K562 (cell line): Measurements from ENCODE around the gene CLIP2. TPM values are rescaled to one million over a fixed set of nuclear protein-coding genes. Genes with fewer than 3 reads are reported as not detected.

Source experiments
- ATAC-seq: fragments of 200-7000 bp; cut with Tn5 transposase; 3 replicates; pipeline ENCODE4 v1.9.1; 2020; ENCODE audit warnings: moderate library complexity
- BruUV-seq: library from RNA; stranded (reverse); fragments of 400-500 nt; replicated peaks from 2 replicates; lab custom pipeline; 2021; lab: Mats Ljungman, UMichigan
- CTCF ChIA-PET: fragments of 300-600 bp; formaldehyde crosslinking; extraction: SDS; loops from one replicate; lab custom pipeline; 2021; ENCODE audit warnings: low intra/inter-chr PET ratio; lab: Yijun Ruan, JAX
- POLR2A ChIA-PET: fragments of 300-600, 350-650 bp; sonication (Branson Sonifier 250); formaldehyde crosslinking; extraction: SDS; loops from one replicate; lab custom pipeline; 2021; ENCODE audit warnings: antibody characterized with exemption, inconsistent platforms; lab: Yijun Ruan, JAX
- DNase-seq, 4 experiments: peaks; one replicate each; pipeline versions ENCODE4 v3.0.0 to v3.0.0-alpha.2; 2011 to 2018; ENCODE audit warnings: low spot score in 3 of 4, mixed read lengths in 3 of 4; ENCODE audit errors: extremely low read depth in 1 of 4
- FAIRE-seq: peaks from 2 replicates; lab custom pipeline; 2011; peaks lifted over from hg19 to GRCh38; lab: Jason Lieb, UNC
- H2AFZ ChIP-seq: 2 replicates; pipeline ENCODE4 v1.6.0; 2011; ENCODE audit warnings: low read depth, low read length, control low read depth, inconsistent platforms
- H3K27ac ChIP-seq: fragments of 200-600 bp; 3 replicates; pipeline ENCODE4 v1.8.0; 2011; ENCODE audit warnings: low read depth, mild to moderate bottlenecking, control low read depth, inconsistent platforms, low read length, moderate library complexity, mixed read lengths; ENCODE audit errors: extremely low read depth
- H3K27me3 ChIP-seq, 2 experiments: fragments of 300-600 bp in 1 of 2; 2 replicates in 1 of 2; 3 replicates in 1 of 2; pipeline versions ENCODE4 v1.6.0 to v1.8.0; 2011; ENCODE audit warnings: inconsistent platforms in 2 of 2, low read length in 2 of 2, mild to moderate bottlenecking in 1 of 2, mixed read lengths in 1 of 2, moderate library complexity in 1 of 2; ENCODE audit not compliant: control insufficient read depth in 2 of 2, insufficient read depth in 2 of 2
- H3K36me3 ChIP-seq: fragments of 300-600 bp; 3 replicates; pipeline ENCODE4 v1.8.0; 2011; ENCODE audit warnings: mild to moderate bottlenecking, low read length, inconsistent platforms; ENCODE audit not compliant: control insufficient read depth, insufficient read depth
- H3K4me1 ChIP-seq, 2 experiments: fragments of 200-600 bp in 1 of 2; replicated peaks in 1 of 2; 2 replicates in 1 of 2; 3 replicates in 1 of 2; pipeline versions ENCODE4 v1.5.1 to v1.8.0; 2011; ENCODE audit warnings: inconsistent platforms in 2 of 2, low read length in 2 of 2, mild to moderate bottlenecking in 1 of 2, mixed read lengths in 1 of 2, moderate library complexity in 1 of 2; ENCODE audit not compliant: control insufficient read depth in 2 of 2, insufficient read depth in 2 of 2
- H3K4me2 ChIP-seq: 2 replicates; pipeline ENCODE4 v1.6.1; 2011; ENCODE audit warnings: low read length, control low read depth, inconsistent platforms, mixed read lengths; ENCODE audit not compliant: insufficient read depth
- H3K4me3 ChIP-seq: fragments of 200-600 bp; sonication (generic), shearing (Covaris generic); 2 replicates; pipeline ENCODE4 v1.5.1; 2016; ENCODE audit warnings: control low read depth, inconsistent platforms
- H3K79me2 ChIP-seq: fragments of 200-600 bp; 3 replicates; pipeline ENCODE4 v1.8.0; 2011; ENCODE audit warnings: low read length, inconsistent platforms; ENCODE audit not compliant: control insufficient read depth, insufficient read depth
- H3K9ac ChIP-seq, 2 experiments: 2 replicates each; pipeline versions ENCODE4 v1.6.0 to v1.6.1; 2011; ENCODE audit warnings: low read depth in 2 of 2, low read length in 2 of 2, control low read depth in 1 of 2, inconsistent platforms in 1 of 2, mild to moderate bottlenecking in 1 of 2, mixed read lengths in 1 of 2; ENCODE audit not compliant: insufficient read depth in 1 of 2
- H3K9me1 ChIP-seq: one replicate; pipeline ENCODE4 v1.6.0; 2011; ENCODE audit warnings: inconsistent platforms, mild to moderate bottlenecking, low read length, moderate library complexity; ENCODE audit not compliant: control insufficient read depth, insufficient read depth
- H3K9me3 ChIP-seq: replicated peaks from 2 replicates; pipeline ENCODE4 v1.5.1; 2011; ENCODE audit warnings: low read depth, low read length, inconsistent platforms; ENCODE audit not compliant: control insufficient read depth, insufficient read depth
- H4K20me1 ChIP-seq: replicated peaks from 2 replicates; pipeline ENCODE4 v1.6.1; 2011; ENCODE audit warnings: low read length, inconsistent platforms, mixed read lengths; ENCODE audit not compliant: control insufficient read depth, insufficient read depth
- CEBPB ChIP-seq: fragments of 450-650 bp; IDR thresholded peaks from 2 replicates; pipeline ENCODE4 v1.6.1; 2016; ENCODE audit warnings: missing genetic modification characterization, missing compliant biosample characterization
- CEBPG ChIP-seq, 3 experiments: fragments of 200-800 bp in 1 of 3; sonication (Bioruptor generic) in 1 of 3; sonication (generic) in 1 of 3; formaldehyde crosslinking in 1 of 3; IDR thresholded peaks in 2 of 3; conservative IDR thresholded peaks in 1 of 3; 2 replicates each; pipeline versions ENCODE4 v1.6.1 to v1.8.0; 2016 to 2022; ENCODE audit warnings: missing compliant biosample characterization in 2 of 3, missing genetic modification characterization in 2 of 3, mild to moderate bottlenecking in 1 of 3, missing genetic modification reagents in 1 of 3
- JUND ChIP-seq, 2 experiments: IDR thresholded peaks; 2 replicates in 1 of 2; 3 replicates in 1 of 2; pipeline ENCODE4 v1.6.1; 2011; ENCODE audit warnings: borderline replicate concordance in 2 of 2, low read depth in 2 of 2, low read length in 2 of 2, improper control_type of control experiment in 1 of 2, missing biosample characterization in 1 of 2, missing genetic modification characterization in 1 of 2, missing genetic modification reagents in 1 of 2
- MYNN ChIP-seq, 2 experiments: sonication (generic); formaldehyde crosslinking in 1 of 2; IDR thresholded peaks; 2 replicates each; pipeline versions ENCODE4 v1.5.0 to v1.6.1; 2016 to 2020; ENCODE audit warnings: antibody characterized with exemption in 1 of 2, missing genetic modification reagents in 1 of 2
- PCBP1 ChIP-seq: fragments of 200-400 bp; formaldehyde crosslinking; IDR thresholded peaks from 2 replicates; pipeline ENCODE4 v1.6.1; 2018; ENCODE audit warnings: mild to moderate bottlenecking, low read depth, low read length; ENCODE audit not compliant: poor library complexity, severe bottlenecking
- STAG1 ChIP-seq: sonication (generic); formaldehyde crosslinking; IDR thresholded peaks from 2 replicates; pipeline ENCODE4 v1.5.0; 2020; ENCODE audit warnings: missing genetic modification reagents, borderline replicate concordance
- TCF3 ChIP-seq: sonication (generic); formaldehyde crosslinking; IDR thresholded peaks from 2 replicates; pipeline ENCODE4 v1.4.0; 2020; ENCODE audit warnings: mild to moderate bottlenecking, missing genetic modification reagents
- WGBS: fragments of 100-300 bp; shearing (Covaris generic); methylation state at CpG from one replicate; pipeline ENCODE4 v1.1.6; 2016; ENCODE audit warnings: low coverage, mixed read lengths; ENCODE audit not compliant: insufficient coverage; ENCODE audit errors: missing lambda C conversion rate; 5-methylcytosine and 5-hydroxymethylcytosine counted together
- in situ Hi-C: fragments of 300-500 bp; cut with MboI; formaldehyde crosslinking; loops from 4 replicates; pipeline ENCODE4 v1.15.0; 2018; ENCODE audit warnings: inconsistent platforms, mixed read lengths
- intact Hi-C: fragments of 100-400 bp; cut with micrococcal nuclease; formaldehyde crosslinking; loops from 2 replicates; pipeline ENCODE4 v1.14.2; 2022
- polyA plus RNA-seq, 8 experiments: library from polyadenylated mRNA; depleted of rRNA in 4 of 8; stranded (reverse) in 5 of 8; unstranded in 3 of 8; fragments of >200 nt; fragmentation: Nextera tagmentation in 2 of 8; fragmentation: Illumina TruSeq in 1 of 8; extraction: Ambion mirVana in 2 of 8; extraction: Trizol in 1 of 8; gene quantifications; 2 replicates each; pipeline versions ENCODE4 v1.2.1 to v1.2.3, GENCODE V29; 2011 to 2014; ENCODE audit warnings: inconsistent platforms in 1 of 8, missing spikeins in 1 of 8
- total RNA-seq, 7 experiments: library from RNA; depleted of rRNA in 6 of 7; stranded (reverse); fragments of >200 nt in 6 of 7; fragmentation: Illumina TruSeq in 2 of 7; extraction: Trizol in 2 of 7; gene quantifications; 2 replicates each; pipeline versions ENCODE4 v1.2.1 to v1.2.3, GENCODE V29; 2011 to 2021; ENCODE audit warnings: low replicate concordance in 1 of 7
- TF ChIP-seq, protein P1 (sequence below): conservative IDR thresholded peaks from 2 replicates; pipeline ENCODE4 v1.6.1; 2011; ENCODE audit warnings: low read depth, mild to moderate bottlenecking, low read length; ENCODE audit not compliant: control insufficient read depth
- TF ChIP-seq, protein P2 (sequence below), 2 experiments: fragments of 250-450 bp in 1 of 2; fragments of 450-650 bp in 1 of 2; sonication (Bioruptor Pico) in 1 of 2; IDR thresholded peaks; 2 replicates each; pipeline versions ENCODE4 v1.6.1 to v1.8.0; 2016 to 2021; ENCODE audit warnings: mild to moderate bottlenecking in 2 of 2, moderate library complexity in 2 of 2, missing compliant biosample characterization in 1 of 2, missing genetic modification characterization in 1 of 2
- TF ChIP-seq, protein P3 (sequence below), 2 experiments: fragments of 450-650 bp in 1 of 2; sonication (generic) in 1 of 2; formaldehyde crosslinking in 1 of 2; IDR thresholded peaks in 1 of 2; conservative IDR thresholded peaks in 1 of 2; 2 replicates each; pipeline versions ENCODE4 v1.6.1 to v1.8.1; 2016 to 2023; ENCODE audit warnings: mild to moderate bottlenecking in 2 of 2, moderate library complexity in 2 of 2, inconsistent platforms in 1 of 2, missing genetic modification reagents in 1 of 2

The CLIP2 gene
- total and polyA plus RNA-seq, 9 of the 15 experiments (the other 6 are each of a cell fraction or from before 2014, with no cell fraction given): 0.07 to 5.4 (median 2.1) TPM

DNA sequence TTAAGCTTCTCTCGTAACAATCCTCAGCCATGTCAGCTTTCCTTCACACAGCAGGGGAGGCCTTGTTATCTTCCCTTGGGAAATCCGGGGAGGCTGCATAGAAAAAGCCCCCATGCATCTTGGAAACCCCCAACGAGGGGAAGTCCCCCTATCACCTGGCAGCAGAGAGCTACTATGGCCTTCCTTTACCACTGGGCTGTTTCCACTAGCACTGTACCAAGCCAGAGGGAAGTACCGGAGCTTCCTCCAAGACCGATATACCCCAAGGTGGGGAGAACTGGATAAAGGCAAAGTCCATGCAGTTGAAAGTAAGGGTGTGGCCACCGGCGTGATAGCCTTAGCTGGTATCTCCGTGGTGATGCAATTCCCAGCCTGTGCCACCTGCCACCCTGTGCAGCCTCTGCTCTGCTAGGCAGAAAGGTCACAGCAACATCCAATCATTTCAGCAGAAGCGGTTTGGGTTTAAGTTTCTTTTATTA, 4.4 kb upstream of the CLIP2 start:
- ATAC-seq: no peak
- peak overlapping the region; percentile 3; the same call in 1 of the 2 replicates for H3K4me2 ChIP-seq
- H3K27me3 ChIP-seq: peaks cover 0 to under 1% of the 10 kb centered on the region in 2 experiments; a peak in 1 of 5 replicates
- H3K9ac ChIP-seq: peak overlapping the region in 1 of 2 experiments; percentile 68; a peak in 1 of 4 replicates
- intact Hi-C loops: loop anchor here (2.0 kb wide), 1 partner anchor 14 kb away; no protein-coding TSS in a partner anchor
- no peaks in the 10 kb centered on the region for H3K9me3 ChIP-seq
- H2AFZ ChIP-seq: peak overlapping the region; percentile 68; the same call in 1 of the 2 replicates
- H3K36me3 ChIP-seq: no peaks in the 10 kb centered on the region
- no peak overlapping the region for H3K27ac ChIP-seq
- H3K9me1 ChIP-seq: no peaks in the 10 kb centered on the region
- in situ Hi-C loops: no loop called here
- H3K4me3 ChIP-seq: no peak overlapping the region
- BruUV-seq: no TSS peak
- FAIRE-seq: no peak
- POLR2A ChIA-PET: interaction anchor here (0.6 to 1.0 kb wide), 5 partner anchors 14 to 708 kb away, joined by 3 to 7 read pairs (median 3); no protein-coding TSS in a partner anchor
- H4K20me1 ChIP-seq: no peaks in the 10 kb centered on the region
- WGBS: 15% methylated on average over 9 of the region's 9 CpGs
- TF ChIP-seq MYNN (IDR thresholded peaks at IDR 0.05) (0 out of 2 replicates have a peak, but pooled peaks have one; percentile 31), MYNN (CRISPR knock-in tag; IDR thresholded peaks at IDR 0.05) (no peak), CEBPG (CRISPR knock-in tag; IDR thresholded peaks at IDR 0.05) (0 out of 2 replicates have a peak, but pooled peaks have one; percentile 30), CEBPG (tag; conservative IDR thresholded peaks at IDR 0.05 in 1 of 2, IDR thresholded peaks at IDR 0.05 in 1 of 2) (peak; percentile 35 to 62; a peak in 2 of 4 replicates), PCBP1 (no peak), STAG1 (CRISPR knock-in tag) (no peak), TCF3 (CRISPR knock-in tag) (0 out of 2 replicates have a peak, but pooled peaks have one; percentile 19), CEBPB (tag) (peak; percentile 54), JUND (IDR thresholded peaks at IDR 0.05; ENCODE audit: borderline replicate concordance, low read depth, low read length) (no peak), JUND (tag; IDR thresholded peaks at IDR 0.05; ENCODE audit: borderline replicate concordance, low read depth, low read length) (0 out of 3 replicates have a peak, but pooled peaks have one; percentile 26)
- TF ChIP-seq, protein P1, sequence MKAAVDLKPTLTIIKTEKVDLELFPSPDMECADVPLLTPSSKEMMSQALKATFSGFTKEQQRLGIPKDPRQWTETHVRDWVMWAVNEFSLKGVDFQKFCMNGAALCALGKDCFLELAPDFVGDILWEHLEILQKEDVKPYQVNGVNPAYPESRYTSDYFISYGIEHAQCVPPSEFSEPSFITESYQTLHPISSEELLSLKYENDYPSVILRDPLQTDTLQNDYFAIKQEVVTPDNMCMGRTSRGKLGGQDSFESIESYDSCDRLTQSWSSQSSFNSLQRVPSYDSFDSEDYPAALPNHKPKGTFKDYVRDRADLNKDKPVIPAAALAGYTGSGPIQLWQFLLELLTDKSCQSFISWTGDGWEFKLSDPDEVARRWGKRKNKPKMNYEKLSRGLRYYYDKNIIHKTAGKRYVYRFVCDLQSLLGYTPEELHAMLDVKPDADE: no peak
- TF ChIP-seq, protein P2, sequence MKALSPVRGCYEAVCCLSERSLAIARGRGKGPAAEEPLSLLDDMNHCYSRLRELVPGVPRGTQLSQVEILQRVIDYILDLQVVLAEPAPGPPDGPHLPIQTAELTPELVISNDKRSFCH (CRISPR knock-in tag; IDR thresholded peaks at IDR 0.05): no peak
- TF ChIP-seq, protein P2 (tag; IDR thresholded peaks at IDR 0.05): 0 out of 2 replicates have a peak, but pooled peaks have one; percentile 24
- TF ChIP-seq, protein P3, sequence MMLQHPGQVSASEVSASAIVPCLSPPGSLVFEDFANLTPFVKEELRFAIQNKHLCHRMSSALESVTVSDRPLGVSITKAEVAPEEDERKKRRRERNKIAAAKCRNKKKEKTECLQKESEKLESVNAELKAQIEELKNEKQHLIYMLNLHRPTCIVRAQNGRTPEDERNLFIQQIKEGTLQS (IDR thresholded peaks at IDR 0.05): peak; percentile 69
- TF ChIP-seq, protein P3 (CRISPR knock-in tag; conservative IDR thresholded peaks at IDR 0.05): no peak
- CTCF ChIA-PET: no interaction called here
- peaks cover 21 to 22% of the 10 kb centered on the region in 2 experiments for H3K4me1 ChIP-seq
- H3K79me2 ChIP-seq: no peaks in the 10 kb centered on the region
- DNase-seq: peak in 1 of 4 experiments; percentile 20
